ENCODE measurements around the gene ACBD4. TPM values are rescaled to one million over a fixed set of nuclear protein-coding genes. Genes with fewer than 3 reads are reported as not detected.
A peak's percentile ranks its signal among the peaks of the same experiment; 100 is the strongest.

The ACBD4 gene
- polyA plus RNA-seq, 1 donor = 16.6 TPM

GRCh38 chr17:45136846-45137560 lies 1.5 kb downstream of the ACBD4 start:
- Histone ChIP-seq H3K36me3 (ENCODE audit: control insufficient read depth, insufficient read depth, low read length) (peaks cover 4% of the 10 kb centered on the region), H3K4me1 (ENCODE audit: control insufficient read depth, insufficient read depth, low read length) (peaks cover 12% of the 10 kb centered on the region), H3K9me3 (ENCODE audit: control insufficient read depth, low read depth, low read length) (peaks cover 8% of the 10 kb centered on the region), H3K27me3 (ENCODE audit: control insufficient read depth, insufficient read depth, low read length) (no peaks in the 10 kb centered on the region), H3K4me3 (ENCODE audit: low read length) (no peak overlapping the region), H3K27ac (ENCODE audit: low read length) (no peak overlapping the region)
- no peak for DNase-seq
- no CpG with 5 or more reads among the region's 12 CpGs for WGBS (ENCODE audit: insufficient coverage, low lambda C conversion rate)

- Histone ChIP-seq H3K27ac (ENCODE audit: low read length) (no peak overlapping the region), H3K27me3 (ENCODE audit: control insufficient read depth, insufficient read depth, low read length) (no peaks in the 10 kb centered on the region), H3K9me3 (ENCODE audit: control insufficient read depth, low read depth, low read length) (peaks cover 7% of the 10 kb centered on the region), H3K4me3 (ENCODE audit: low read length) (no peak overlapping the region), H3K4me1 (ENCODE audit: control insufficient read depth, insufficient read depth, low read length) (peaks cover 12% of the 10 kb centered on the region), H3K36me3 (ENCODE audit: control insufficient read depth, insufficient read depth, low read length) (peaks cover 4% of the 10 kb centered on the region)
- WGBS (ENCODE audit: insufficient coverage, low lambda C conversion rate) = no CpG with 5 or more reads among the region's 11 CpGs
- no peak for DNase-seq
These were observed 2.2 kb downstream of the ACBD4 start for GRCh38 chr17:45137561-45138305.

DNA sequence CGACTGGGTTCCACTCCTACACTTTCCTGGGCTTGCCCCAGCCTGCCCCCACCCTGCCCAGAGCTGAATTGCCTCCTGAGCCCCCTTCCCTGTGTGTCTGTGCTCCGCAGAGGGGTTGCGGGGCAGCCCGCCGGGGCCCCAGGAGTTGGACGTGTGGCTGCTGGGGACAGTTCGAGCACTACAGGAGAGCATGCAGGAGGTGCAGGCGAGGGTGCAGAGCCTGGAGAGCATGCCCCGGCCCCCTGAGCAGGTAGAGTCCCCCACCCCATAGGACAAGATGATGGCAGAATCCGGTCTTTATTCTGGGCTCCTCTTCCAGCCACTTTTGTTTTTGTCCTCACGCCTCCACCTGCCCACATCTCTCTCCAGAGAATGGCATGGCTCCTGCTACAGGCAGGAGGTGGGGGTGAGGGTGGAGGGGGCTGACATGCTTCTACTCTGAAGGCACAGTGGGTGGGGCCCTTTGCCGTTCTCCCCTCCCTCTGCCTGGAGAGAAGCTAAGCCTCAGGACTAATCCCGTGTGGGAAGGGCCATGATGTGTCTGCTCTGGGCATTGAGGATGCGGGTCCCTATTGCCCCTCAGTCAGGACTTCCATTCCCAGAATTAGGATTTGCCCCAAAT lies 3.5 kb downstream of the ACBD4 start:
- Histone ChIP-seq H3K27me3 (ENCODE audit: control insufficient read depth, insufficient read depth, low read length) (no peaks in the 10 kb centered on the region), H3K4me1 (ENCODE audit: control insufficient read depth, insufficient read depth, low read length) (peaks cover 18% of the 10 kb centered on the region), H3K9me3 (ENCODE audit: control insufficient read depth, low read depth, low read length) (no peaks in the 10 kb centered on the region), H3K27ac (ENCODE audit: low read length) (no peak overlapping the region), H3K36me3 (ENCODE audit: control insufficient read depth, insufficient read depth, low read length) (peaks cover 4% of the 10 kb centered on the region), H3K4me3 (ENCODE audit: low read length) (no peak overlapping the region)
- WGBS (ENCODE audit: insufficient coverage, low lambda C conversion rate) = no CpG with 5 or more reads among the region's 14 CpGs
- no peak for DNase-seq

GRCh38 chr17:45139533-45139920 lies 4.0 kb downstream of the ACBD4 start:
- Histone ChIP-seq H3K4me3 (ENCODE audit: low read length) (no peak overlapping the region), H3K4me1 (ENCODE audit: control insufficient read depth, insufficient read depth, low read length) (peaks cover 21% of the 10 kb centered on the region), H3K36me3 (ENCODE audit: control insufficient read depth, insufficient read depth, low read length) (peaks cover 4% of the 10 kb centered on the region), H3K27me3 (ENCODE audit: control insufficient read depth, insufficient read depth, low read length) (no peaks in the 10 kb centered on the region), H3K27ac (ENCODE audit: low read length) (no peak overlapping the region), H3K9me3 (ENCODE audit: control insufficient read depth, low read depth, low read length) (no peaks in the 10 kb centered on the region)
- WGBS (ENCODE audit: insufficient coverage, low lambda C conversion rate) = no CpG with 5 or more reads among the region's 4 CpGs
- no peak for DNase-seq

DNA sequence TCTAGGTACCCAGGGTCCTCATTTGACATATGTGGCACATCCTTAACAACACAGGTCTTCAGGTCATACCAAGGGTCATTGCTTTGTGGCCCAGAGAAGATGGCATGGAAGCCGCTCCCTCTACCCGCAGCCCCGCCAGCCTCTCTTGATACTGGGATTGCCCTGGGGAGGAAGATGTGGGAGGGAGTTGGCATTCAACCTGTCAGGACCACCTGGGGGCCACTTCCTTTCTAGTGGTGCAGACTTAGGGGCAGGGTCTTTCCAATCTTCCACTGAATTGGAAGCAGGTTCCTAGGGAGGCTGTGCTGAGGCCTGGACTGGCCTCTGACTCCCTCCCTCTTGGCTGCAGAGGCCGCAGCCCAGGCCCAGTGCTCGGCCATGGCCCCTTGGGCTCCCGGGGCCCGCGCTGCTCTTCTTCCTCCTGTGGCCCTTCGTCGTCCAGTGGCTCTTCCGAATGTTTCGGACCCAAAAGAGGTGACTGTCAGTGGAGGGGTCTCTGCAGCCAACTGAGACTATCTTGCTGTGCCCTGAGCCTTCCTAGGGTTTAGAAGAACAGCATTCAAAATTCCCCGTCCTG lies 7.7 kb downstream of the ACBD4 start:
- Histone ChIP-seq H3K4me3 (ENCODE audit: low read length) (no peak overlapping the region), H3K27me3 (ENCODE audit: control insufficient read depth, insufficient read depth, low read length) (no peaks in the 10 kb centered on the region), H3K27ac (ENCODE audit: low read length) (peak overlapping the region; percentile 75), H3K4me1 (ENCODE audit: control insufficient read depth, insufficient read depth, low read length) (peaks cover 29% of the 10 kb centered on the region), H3K36me3 (ENCODE audit: control insufficient read depth, insufficient read depth, low read length) (peaks cover under 1% of the 10 kb centered on the region), H3K9me3 (ENCODE audit: control insufficient read depth, low read depth, low read length) (no peaks in the 10 kb centered on the region)
- DNase-seq = no peak
- WGBS (ENCODE audit: insufficient coverage, low lambda C conversion rate) = 100% methylated on average over 1 of the region's 13 CpGs

DNA sequence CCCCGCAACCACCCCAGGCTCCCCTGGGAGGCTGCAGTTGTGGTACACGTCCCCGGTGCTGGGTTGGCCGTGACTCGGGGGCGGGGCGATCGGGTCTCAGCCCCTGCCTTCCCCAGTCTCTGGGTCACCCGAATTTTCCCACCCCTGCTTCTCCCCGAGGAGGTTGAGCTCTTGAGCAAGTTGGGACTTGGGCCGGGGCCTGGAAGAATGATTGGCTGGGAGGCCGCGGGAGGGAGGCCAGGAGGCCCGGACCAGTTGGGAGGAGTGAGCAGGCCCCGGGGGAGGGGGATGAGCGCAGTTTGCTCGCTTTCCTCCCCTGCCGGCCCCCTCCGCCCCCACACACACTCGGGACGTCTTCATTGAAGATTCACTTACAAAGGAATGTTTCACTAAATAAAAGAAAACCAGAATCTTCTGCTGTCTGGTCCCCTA lies 8.3 kb downstream of the ACBD4 start:
- no CpG with 5 or more reads among the region's 21 CpGs for WGBS (ENCODE audit: insufficient coverage, low lambda C conversion rate)
- no peaks in the 10 kb centered on the region for H3K36me3 ChIP-seq (ENCODE audit: control insufficient read depth, insufficient read depth, low read length)
- H3K4me3 ChIP-seq (ENCODE audit: low read length) = peak overlapping the region; percentile 47
- no peaks in the 10 kb centered on the region for H3K9me3 ChIP-seq (ENCODE audit: control insufficient read depth, low read depth, low read length)
- no peaks in the 10 kb centered on the region for H3K27me3 ChIP-seq (ENCODE audit: control insufficient read depth, insufficient read depth, low read length)
- H3K27ac ChIP-seq (ENCODE audit: low read length) = peak overlapping the region; percentile 75
- peaks cover 29% of the 10 kb centered on the region for H3K4me1 ChIP-seq (ENCODE audit: control insufficient read depth, insufficient read depth, low read length)
- DNase-seq = peak in 1 of 2 donors; percentile 61

GRCh38 chr17:45144199-45145034 lies 8.9 kb downstream of the ACBD4 start:
- peak overlapping the region; percentile 47 for H3K4me3 ChIP-seq (ENCODE audit: low read length)
- DNase-seq = peak in 1 of 2 donors; percentile 74
- H3K9me3 ChIP-seq (ENCODE audit: control insufficient read depth, low read depth, low read length) = no peaks in the 10 kb centered on the region
- no CpG with 5 or more reads among the region's 71 CpGs for WGBS (ENCODE audit: insufficient coverage, low lambda C conversion rate)
- peak overlapping the region; percentile 75 for H3K27ac ChIP-seq (ENCODE audit: low read length)
- H3K27me3 ChIP-seq (ENCODE audit: control insufficient read depth, insufficient read depth, low read length) = no peaks in the 10 kb centered on the region
- peaks cover 29% of the 10 kb centered on the region for H3K4me1 ChIP-seq (ENCODE audit: control insufficient read depth, insufficient read depth, low read length)
- no peaks in the 10 kb centered on the region for H3K36me3 ChIP-seq (ENCODE audit: control insufficient read depth, insufficient read depth, low read length)

DNA sequence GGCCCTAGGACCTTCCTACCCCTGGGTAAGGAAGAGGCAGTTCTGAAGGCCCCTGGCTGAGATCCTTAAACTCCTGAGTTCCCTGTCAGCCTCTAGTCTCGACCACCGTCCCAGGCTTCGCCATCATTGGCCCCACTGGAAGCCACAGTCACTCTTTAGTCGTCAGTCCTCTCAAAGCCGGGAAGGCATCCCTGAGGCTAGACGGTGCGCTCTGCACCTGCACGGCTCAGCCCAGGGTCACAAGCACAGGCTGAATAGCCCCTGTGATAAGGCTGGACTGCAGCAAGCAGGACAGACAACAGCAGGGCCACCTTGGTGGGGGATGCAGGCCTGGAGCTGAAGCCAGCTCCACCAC lies 9.5 kb downstream of the ACBD4 start:
- no peaks in the 10 kb centered on the region for H3K9me3 ChIP-seq (ENCODE audit: control insufficient read depth, low read depth, low read length)
- peak overlapping the region; percentile 47 for H3K4me3 ChIP-seq (ENCODE audit: low read length)
- H3K27ac ChIP-seq (ENCODE audit: low read length) = peak overlapping the region; percentile 69
- H3K4me1 ChIP-seq (ENCODE audit: control insufficient read depth, insufficient read depth, low read length) = peaks cover 29% of the 10 kb centered on the region
- WGBS (ENCODE audit: insufficient coverage, low lambda C conversion rate) = no CpG with 5 or more reads among the region's 8 CpGs
- peak in 1 of 2 donors; percentile 18 for DNase-seq
- no peaks in the 10 kb centered on the region for H3K27me3 ChIP-seq (ENCODE audit: control insufficient read depth, insufficient read depth, low read length)
- H3K36me3 ChIP-seq (ENCODE audit: control insufficient read depth, insufficient read depth, low read length) = no peaks in the 10 kb centered on the region

DNA sequence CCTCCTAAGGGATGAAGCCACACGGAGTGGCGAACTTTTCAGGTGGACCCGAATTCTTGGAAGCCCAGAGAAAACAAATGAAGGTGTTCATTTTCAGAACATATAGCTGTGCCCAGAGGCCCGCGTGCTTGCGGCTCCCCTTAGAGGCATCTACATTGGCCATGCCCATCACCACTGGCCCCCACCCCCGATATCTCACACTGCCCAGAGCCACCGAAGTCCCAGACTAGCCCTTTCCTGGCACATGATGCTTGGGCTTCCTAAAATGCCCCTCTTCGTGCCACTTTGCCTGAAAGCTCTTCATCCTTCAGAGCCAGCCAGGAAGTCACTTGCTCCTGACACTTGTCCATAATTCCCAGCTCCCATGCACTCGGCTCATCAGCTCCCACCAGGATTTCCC lies 10.7 kb downstream of the ACBD4 start:
- DNase-seq = peak in 1 of 2 donors; percentile 12
- no peaks in the 10 kb centered on the region for H3K9me3 ChIP-seq (ENCODE audit: control insufficient read depth, low read depth, low read length)
- H3K27ac ChIP-seq (ENCODE audit: low read length) = peak overlapping the region; percentile 92
- no peaks in the 10 kb centered on the region for H3K36me3 ChIP-seq (ENCODE audit: control insufficient read depth, insufficient read depth, low read length)
- H3K4me1 ChIP-seq (ENCODE audit: control insufficient read depth, insufficient read depth, low read length) = peaks cover 34% of the 10 kb centered on the region
- no CpG with 5 or more reads among the region's 10 CpGs for WGBS (ENCODE audit: insufficient coverage, low lambda C conversion rate)
- H3K27me3 ChIP-seq (ENCODE audit: control insufficient read depth, insufficient read depth, low read length) = no peaks in the 10 kb centered on the region
- no peak overlapping the region for H3K4me3 ChIP-seq (ENCODE audit: low read length)

DNA sequence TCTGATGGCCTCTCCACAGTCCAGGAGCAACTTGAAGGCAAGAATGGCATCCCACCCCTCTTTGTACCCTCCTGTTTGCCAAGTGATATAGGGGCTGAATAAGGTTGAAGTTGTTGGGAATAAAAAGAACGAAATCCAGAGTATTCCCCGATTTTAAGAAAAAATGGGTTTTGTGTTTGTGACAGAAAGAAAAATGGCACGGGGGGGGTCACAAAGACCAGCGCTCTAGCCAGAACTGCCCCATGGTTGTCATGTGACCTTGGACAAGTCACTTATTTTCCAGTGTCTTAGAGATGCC lies 11.1 kb downstream of the ACBD4 start:
- H3K4me3 ChIP-seq (ENCODE audit: low read length) = peak overlapping the region; percentile 62
- 100% methylated on average over 1 of the region's 4 CpGs for WGBS (ENCODE audit: insufficient coverage, low lambda C conversion rate)
- peak overlapping the region; percentile 92 for H3K27ac ChIP-seq (ENCODE audit: low read length)
- peaks cover 38% of the 10 kb centered on the region for H3K4me1 ChIP-seq (ENCODE audit: control insufficient read depth, insufficient read depth, low read length)
- no peak for DNase-seq
- no peaks in the 10 kb centered on the region for H3K36me3 ChIP-seq (ENCODE audit: control insufficient read depth, insufficient read depth, low read length)
- no peaks in the 10 kb centered on the region for H3K9me3 ChIP-seq (ENCODE audit: control insufficient read depth, low read depth, low read length)
- H3K27me3 ChIP-seq (ENCODE audit: control insufficient read depth, insufficient read depth, low read length) = no peaks in the 10 kb centered on the region

All from large intestine (tissue), 3 donors.